ENCODE measurements around the gene PHF21A.

GRCh38 chr11:46122945-46123715 is 1.9 kb upstream of the PHF21A start:
- no peak for TF ChIP-seq CTCF (conservative IDR thresholded peaks at IDR 0.05 in 1 of 2, IDR thresholded peaks at IDR 0.05 in 1 of 2; ENCODE audit: extremely low read depth in 1 of 2, insufficient read depth in 1 of 2, low read depth in 1 of 2, low read length in 2 of 2)
- TF ChIP-seq EZH2 (IDR thresholded peaks at IDR 0.05; ENCODE audit: borderline replicate concordance, low read length): no peak

Data from mammary epithelial cell (primary cell).